K562 (cell line): Measurements from ENCODE around the gene ELAVL3. TPM values are rescaled to one million over a fixed set of nuclear protein-coding genes. Genes with fewer than 3 reads are reported as not detected.

Experiments used
- ARNT ChIP-seq, 2 experiments: fragments of 450-650 bp; IDR thresholded peaks; 2 replicates each; pipeline ENCODE4 v1.6.1; 2016; ENCODE audit warnings: mild to moderate bottlenecking in 1 of 2
- CEBPG ChIP-seq, 3 experiments: fragments of 200-800 bp in 1 of 3; sonication (Bioruptor generic) in 1 of 3; sonication (generic) in 1 of 3; formaldehyde crosslinking in 1 of 3; IDR thresholded peaks in 2 of 3; conservative IDR thresholded peaks in 1 of 3; 2 replicates each; pipeline versions ENCODE4 v1.6.1 to v1.8.0; 2016 to 2022; ENCODE audit warnings: missing compliant biosample characterization in 2 of 3, missing genetic modification characterization in 2 of 3, mild to moderate bottlenecking in 1 of 3, missing genetic modification reagents in 1 of 3
- E2F3 ChIP-seq: fragments of 250-450 bp; sonication (Bioruptor Pico); IDR thresholded peaks from 2 replicates; pipeline ENCODE4 v1.4.0; 2020; ENCODE audit warnings: mild to moderate bottlenecking
- FOXP1 ChIP-seq: sonication (generic); formaldehyde crosslinking; IDR thresholded peaks from 2 replicates; pipeline ENCODE4 v1.8.0; 2022; ENCODE audit warnings: mild to moderate bottlenecking, missing genetic modification reagents
- KAT8 ChIP-seq: fragments of 450-650 bp; IDR thresholded peaks from 2 replicates; pipeline ENCODE4 v1.6.1; 2016; ENCODE audit warnings: low read depth, mild to moderate bottlenecking
- LARP7 ChIP-seq: fragments of 450-650 bp; IDR thresholded peaks from 2 replicates; pipeline ENCODE4 v1.6.1; 2016
- MBD1 ChIP-seq: fragments of 250-450 bp; sonication (Bioruptor Pico); IDR thresholded peaks from 2 replicates; pipeline ENCODE4 v1.8.0; 2022; ENCODE audit warnings: inconsistent platforms
- RBM17 ChIP-seq: fragments of 200-400 bp; formaldehyde crosslinking; IDR thresholded peaks from 2 replicates; pipeline ENCODE4 v1.6.1; 2017; ENCODE audit warnings: low read depth, mild to moderate bottlenecking, low read length, borderline replicate concordance
- SMAD1 ChIP-seq: fragments of 150-350 bp; IDR thresholded peaks from 2 replicates; pipeline ENCODE4 v1.6.1; 2014; ENCODE audit warnings: low read length, low read depth; ENCODE audit not compliant: partially characterized antibody
- SMARCA5 ChIP-seq: fragments of 450-650 bp; IDR thresholded peaks from 2 replicates; pipeline ENCODE4 v1.6.1; 2016
- SP2 ChIP-seq: IDR thresholded peaks from 2 replicates; pipeline ENCODE4 v1.6.1; 2011; ENCODE audit warnings: mild to moderate bottlenecking, low read depth, low read length, moderate library complexity; ENCODE audit not compliant: poor library complexity, severe bottlenecking; ENCODE audit errors: extremely low read depth
- SRSF1 ChIP-seq: fragments of 200-400 bp; formaldehyde crosslinking; IDR thresholded peaks from 2 replicates; pipeline ENCODE4 v1.6.1; 2017; ENCODE audit warnings: mild to moderate bottlenecking, low read depth, low read length, moderate library complexity
- TCF3 ChIP-seq: sonication (generic); formaldehyde crosslinking; IDR thresholded peaks from 2 replicates; pipeline ENCODE4 v1.4.0; 2020; ENCODE audit warnings: mild to moderate bottlenecking, missing genetic modification reagents
- U2AF2 ChIP-seq: fragments of 200-400 bp; formaldehyde crosslinking; optimal IDR thresholded peaks from 2 replicates; pipeline ENCODE3; 2017; ENCODE audit warnings: low read depth, mild to moderate bottlenecking, low read length
- ZNF239 ChIP-seq: fragments of 250-450 bp; sonication (Bioruptor Pico); IDR thresholded peaks from 2 replicates; pipeline ENCODE4 v1.4.0; 2020; ENCODE audit warnings: mild to moderate bottlenecking
- ZNF696 ChIP-seq: fragments of 250-450 bp; sonication (Bioruptor Pico); conservative IDR thresholded peaks from 2 replicates; pipeline ENCODE4 v1.4.0; 2020; ENCODE audit warnings: mild to moderate bottlenecking, moderate library complexity
- ZZZ3 ChIP-seq: fragments of 450-650 bp; IDR thresholded peaks from 2 replicates; pipeline ENCODE4 v1.6.1; 2016; ENCODE audit warnings: antibody characterized with exemption, mild to moderate bottlenecking, moderate library complexity
- polyA plus RNA-seq, 8 experiments: library from polyadenylated mRNA; depleted of rRNA in 4 of 8; stranded (reverse) in 5 of 8; unstranded in 3 of 8; fragments of >200 nt; fragmentation: Nextera tagmentation in 2 of 8; fragmentation: Illumina TruSeq in 1 of 8; extraction: Ambion mirVana in 2 of 8; extraction: Trizol in 1 of 8; gene quantifications; 2 replicates each; pipeline versions ENCODE4 v1.2.1 to v1.2.3, GENCODE V29; 2011 to 2014; ENCODE audit warnings: inconsistent platforms in 1 of 8, missing spikeins in 1 of 8
- total RNA-seq, 7 experiments: library from RNA; depleted of rRNA in 6 of 7; stranded (reverse); fragments of >200 nt in 6 of 7; fragmentation: Illumina TruSeq in 2 of 7; extraction: Trizol in 2 of 7; gene quantifications; 2 replicates each; pipeline versions ENCODE4 v1.2.1 to v1.2.3, GENCODE V29; 2011 to 2021; ENCODE audit warnings: low replicate concordance in 1 of 7
- TF ChIP-seq, protein P1 (sequence below): sonication (generic); formaldehyde crosslinking; IDR thresholded peaks from 2 replicates; pipeline ENCODE4 v1.8.1; 2023; ENCODE audit warnings: mild to moderate bottlenecking, missing genetic modification reagents
- TF ChIP-seq, protein P2 (sequence below): sonication (generic); formaldehyde crosslinking; IDR thresholded peaks from 2 replicates; pipeline ENCODE4 v1.8.1; 2023; ENCODE audit warnings: missing genetic modification reagents, mild to moderate bottlenecking, borderline replicate concordance

The ELAVL3 gene
- total and polyA plus RNA-seq, 9 of the 15 experiments (the other 6 are each of a cell fraction or from before 2014, with no cell fraction given) = not detected

GRCh38 chr19:11528551-11529341, 47.9 kb upstream of the ELAVL3 start, which contains the start of gene ECSIT (continued):
- TF ChIP-seq FOXP1 (CRISPR knock-in tag) (peak; percentile 71; the same call in 1 of the 2 replicates), SMAD1 (no peak), E2F3 (no peak), SMARCA5 (no peak), ZNF239 (CRISPR knock-in tag) (no peak), KAT8 (peak; percentile 41; the same call in 1 of the 2 replicates), ARNT (IDR thresholded peaks at IDR 0.05) (no peak), SRSF1 (no peak), RBM17 (no peak), TCF3 (CRISPR knock-in tag) (peak; percentile 7; the same call in 1 of the 2 replicates), ZNF696 (CRISPR knock-in tag) (no peak), SP2 (peak; percentile 55), CEBPG (CRISPR knock-in tag; IDR thresholded peaks at IDR 0.05) (peak; percentile 54; the same call in 1 of the 2 replicates), CEBPG (tag; conservative IDR thresholded peaks at IDR 0.05 in 1 of 2, IDR thresholded peaks at IDR 0.05 in 1 of 2) (peak; percentile 66 to 78; a peak in 3 of 4 replicates), MBD1 (CRISPR knock-in tag) (no peak), U2AF2 (no peak), ZZZ3 (no peak), LARP7 (no peak)
- TF ChIP-seq, protein P1, sequence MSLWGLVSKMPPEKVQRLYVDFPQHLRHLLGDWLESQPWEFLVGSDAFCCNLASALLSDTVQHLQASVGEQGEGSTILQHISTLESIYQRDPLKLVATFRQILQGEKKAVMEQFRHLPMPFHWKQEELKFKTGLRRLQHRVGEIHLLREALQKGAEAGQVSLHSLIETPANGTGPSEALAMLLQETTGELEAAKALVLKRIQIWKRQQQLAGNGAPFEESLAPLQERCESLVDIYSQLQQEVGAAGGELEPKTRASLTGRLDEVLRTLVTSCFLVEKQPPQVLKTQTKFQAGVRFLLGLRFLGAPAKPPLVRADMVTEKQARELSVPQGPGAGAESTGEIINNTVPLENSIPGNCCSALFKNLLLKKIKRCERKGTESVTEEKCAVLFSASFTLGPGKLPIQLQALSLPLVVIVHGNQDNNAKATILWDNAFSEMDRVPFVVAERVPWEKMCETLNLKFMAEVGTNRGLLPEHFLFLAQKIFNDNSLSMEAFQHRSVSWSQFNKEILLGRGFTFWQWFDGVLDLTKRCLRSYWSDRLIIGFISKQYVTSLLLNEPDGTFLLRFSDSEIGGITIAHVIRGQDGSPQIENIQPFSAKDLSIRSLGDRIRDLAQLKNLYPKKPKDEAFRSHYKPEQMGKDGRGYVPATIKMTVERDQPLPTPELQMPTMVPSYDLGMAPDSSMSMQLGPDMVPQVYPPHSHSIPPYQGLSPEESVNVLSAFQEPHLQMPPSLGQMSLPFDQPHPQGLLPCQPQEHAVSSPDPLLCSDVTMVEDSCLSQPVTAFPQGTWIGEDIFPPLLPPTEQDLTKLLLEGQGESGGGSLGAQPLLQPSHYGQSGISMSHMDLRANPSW = no peak
- TF ChIP-seq, protein P2, sequence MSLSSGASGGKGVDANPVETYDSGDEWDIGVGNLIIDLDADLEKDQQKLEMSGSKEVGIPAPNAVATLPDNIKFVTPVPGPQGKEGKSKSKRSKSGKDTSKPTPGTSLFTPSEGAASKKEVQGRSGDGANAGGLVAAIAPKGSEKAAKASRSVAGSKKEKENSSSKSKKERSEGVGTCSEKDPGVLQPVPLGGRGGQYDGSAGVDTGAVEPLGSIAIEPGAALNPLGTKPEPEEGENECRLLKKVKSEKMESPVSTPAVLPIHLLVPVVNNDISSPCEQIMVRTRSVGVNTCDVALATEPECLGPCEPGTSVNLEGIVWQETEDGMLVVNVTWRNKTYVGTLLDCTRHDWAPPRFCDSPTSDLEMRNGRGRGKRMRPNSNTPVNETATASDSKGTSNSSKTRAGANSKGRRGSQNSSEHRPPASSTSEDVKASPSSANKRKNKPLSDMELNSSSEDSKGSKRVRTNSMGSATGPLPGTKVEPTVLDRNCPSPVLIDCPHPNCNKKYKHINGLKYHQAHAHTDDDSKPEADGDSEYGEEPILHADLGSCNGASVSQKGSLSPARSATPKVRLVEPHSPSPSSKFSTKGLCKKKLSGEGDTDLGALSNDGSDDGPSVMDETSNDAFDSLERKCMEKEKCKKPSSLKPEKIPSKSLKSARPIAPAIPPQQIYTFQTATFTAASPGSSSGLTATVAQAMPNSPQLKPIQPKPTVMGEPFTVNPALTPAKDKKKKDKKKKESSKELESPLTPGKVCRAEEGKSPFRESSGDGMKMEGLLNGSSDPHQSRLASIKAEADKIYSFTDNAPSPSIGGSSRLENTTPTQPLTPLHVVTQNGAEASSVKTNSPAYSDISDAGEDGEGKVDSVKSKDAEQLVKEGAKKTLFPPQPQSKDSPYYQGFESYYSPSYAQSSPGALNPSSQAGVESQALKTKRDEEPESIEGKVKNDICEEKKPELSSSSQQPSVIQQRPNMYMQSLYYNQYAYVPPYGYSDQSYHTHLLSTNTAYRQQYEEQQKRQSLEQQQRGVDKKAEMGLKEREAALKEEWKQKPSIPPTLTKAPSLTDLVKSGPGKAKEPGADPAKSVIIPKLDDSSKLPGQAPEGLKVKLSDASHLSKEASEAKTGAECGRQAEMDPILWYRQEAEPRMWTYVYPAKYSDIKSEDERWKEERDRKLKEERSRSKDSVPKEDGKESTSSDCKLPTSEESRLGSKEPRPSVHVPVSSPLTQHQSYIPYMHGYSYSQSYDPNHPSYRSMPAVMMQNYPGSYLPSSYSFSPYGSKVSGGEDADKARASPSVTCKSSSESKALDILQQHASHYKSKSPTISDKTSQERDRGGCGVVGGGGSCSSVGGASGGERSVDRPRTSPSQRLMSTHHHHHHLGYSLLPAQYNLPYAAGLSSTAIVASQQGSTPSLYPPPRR (CRISPR knock-in tag) = no peak
